CD14-positive monocyte (primary cell): Measurements from ENCODE around the gene PTPRO. TPM values are rescaled to one million over a fixed set of nuclear protein-coding genes. Genes with fewer than 3 reads are reported as not detected.

Experiments used
- DNase-seq, 3 donors: peaks; one replicate each; pipeline ENCODE4 v3.0.0-alpha.2; 2011 to 2022
- H2AFZ ChIP-seq: 2 replicates; pipeline ENCODE4 v1.6.0; 2012; ENCODE audit warnings: mild to moderate bottlenecking, low read depth, low read length, inconsistent platforms; ENCODE audit not compliant: insufficient read depth, poor library complexity, severe bottlenecking
- H3K27ac ChIP-seq, 2 donors: 1 replicate in 1 of 2; 2 replicates in 1 of 2; pipeline ENCODE4 v1.5.1; 2012 to 2013; ENCODE audit warnings: low read length in 2 of 2, control low read depth in 1 of 2, inconsistent platforms in 1 of 2, low read depth in 1 of 2, mild to moderate bottlenecking in 1 of 2
- H3K27me3 ChIP-seq, 2 donors: one replicate each; pipeline versions ENCODE4 v1.6.0 to v1.6.1; 2011 to 2013; ENCODE audit warnings: low read length in 2 of 2; ENCODE audit not compliant: control insufficient read depth in 2 of 2, insufficient read depth in 2 of 2
- H3K36me3 ChIP-seq, 2 donors: replicated peaks in 1 of 2; 1 replicate in 1 of 2; 2 replicates in 1 of 2; pipeline versions ENCODE4 v1.5.1 to v1.6.1; 2012 to 2013; ENCODE audit warnings: low read length in 2 of 2, control low read depth in 1 of 2, inconsistent platforms in 1 of 2, mild to moderate bottlenecking in 1 of 2; ENCODE audit not compliant: insufficient read depth in 2 of 2, control insufficient read depth in 1 of 2
- H3K4me1 ChIP-seq, 2 donors: 1 replicate in 1 of 2; 2 replicates in 1 of 2; pipeline versions ENCODE4 v1.5.1 to v1.6.1; 2012 to 2013; ENCODE audit warnings: low read length in 2 of 2, control low read depth in 1 of 2, inconsistent platforms in 1 of 2, mild to moderate bottlenecking in 1 of 2, moderate library complexity in 1 of 2; ENCODE audit not compliant: insufficient read depth in 2 of 2, control insufficient read depth in 1 of 2
- H3K4me2 ChIP-seq: replicated peaks from 2 replicates; pipeline ENCODE3; 2012; ENCODE audit warnings: low read length, moderate library complexity, mild to moderate bottlenecking; ENCODE audit not compliant: poor library complexity, severe bottlenecking; ENCODE audit errors: extremely low read depth
- H3K4me3 ChIP-seq, 3 experiments: fragments of 200-600 bp in 1 of 3; sonication (generic) in 1 of 3; replicated peaks in 1 of 3; 1 replicate in 2 of 3; 2 replicates in 1 of 3; pipeline ENCODE4 v1.5.1; 2011 to 2013; ENCODE audit warnings: low read length in 3 of 3, mild to moderate bottlenecking in 3 of 3, control low read depth in 2 of 3, low read depth in 2 of 3, inconsistent platforms in 1 of 3, moderate library complexity in 1 of 3
- H3K79me2 ChIP-seq: 2 replicates; pipeline ENCODE4 v1.6.0; 2012; ENCODE audit warnings: mild to moderate bottlenecking, control low read depth, inconsistent platforms, low read length, moderate library complexity; ENCODE audit not compliant: insufficient read depth
- H3K9ac ChIP-seq: 2 replicates; pipeline ENCODE4 v1.6.0; 2017; ENCODE audit warnings: low read length, mild to moderate bottlenecking; ENCODE audit not compliant: insufficient read depth, poor library complexity, severe bottlenecking
- H3K9me3 ChIP-seq, 2 donors: replicated peaks in 1 of 2; 1 replicate in 1 of 2; 2 replicates in 1 of 2; pipeline versions ENCODE4 v1.5.1 to v1.6.1; 2012 to 2013; ENCODE audit warnings: low read length in 2 of 2, control low read depth in 1 of 2; ENCODE audit not compliant: control insufficient read depth in 1 of 2, insufficient read depth in 1 of 2
- H4K20me1 ChIP-seq: 2 replicates; pipeline ENCODE4 v1.6.0; 2012; ENCODE audit warnings: mild to moderate bottlenecking, low read length, control low read depth, moderate library complexity; ENCODE audit not compliant: insufficient read depth
- H3K27ac Mint-ChIP-seq, 7 donors: one replicate each; pipeline ENCODE4 v1.8.0; 2020; ENCODE audit warnings: mild to moderate bottlenecking in 7 of 7, mixed read lengths in 7 of 7, moderate library complexity in 6 of 7, inconsistent platforms in 2 of 7
- H3K27me3 Mint-ChIP-seq, 3 donors: one replicate each; pipeline ENCODE4 v1.8.0; 2021 to 2022; ENCODE audit warnings: low read depth in 3 of 3, mild to moderate bottlenecking in 3 of 3, mixed read lengths in 3 of 3, moderate library complexity in 3 of 3, inconsistent platforms in 1 of 3
- H3K36me3 Mint-ChIP-seq, 2 donors: one replicate each; pipeline ENCODE4 v1.8.0; 2020; ENCODE audit warnings: mixed read lengths in 2 of 2, inconsistent platforms in 1 of 2, mild to moderate bottlenecking in 1 of 2
- H3K4me1 Mint-ChIP-seq: one replicate; pipeline ENCODE4 v1.8.0; 2020; ENCODE audit warnings: mild to moderate bottlenecking, mixed read lengths
- H3K4me3 Mint-ChIP-seq, 2 donors: one replicate each; pipeline ENCODE4 v1.8.0; 2020; ENCODE audit warnings: mild to moderate bottlenecking in 2 of 2, mixed read lengths in 2 of 2, moderate library complexity in 1 of 2
- H3K9me3 Mint-ChIP-seq, 7 donors: one replicate each; pipeline ENCODE4 v1.8.0; 2020 to 2022; ENCODE audit warnings: mixed read lengths in 7 of 7, mild to moderate bottlenecking in 6 of 7, moderate library complexity in 6 of 7, inconsistent platforms in 2 of 7
- WGBS: methylation state at CpG from one replicate; pipeline ENCODE4 v1.1.5; 2013; ENCODE audit warnings: missing lambda C conversion rate; ENCODE audit not compliant: insufficient coverage; 5-methylcytosine and 5-hydroxymethylcytosine counted together
- intact Hi-C, 2 donors: fragments of 100-400 bp; cut with micrococcal nuclease; formaldehyde crosslinking; loops; one replicate each; pipeline versions ENCODE4 v1.15.0 to v1.15.1; 2023
- polyA plus RNA-seq, 3 donors: library from polyadenylated mRNA; depleted of rRNA in 1 of 3; unstranded in 2 of 3; stranded (reverse) in 1 of 3; fragments of 300-500 nt in 2 of 3; fragments of >200 nt in 1 of 3; fragmentation: Illumina TruSeq in 2 of 3; gene quantifications; 1 replicate in 2 of 3; 2 replicates in 1 of 3; pipeline ENCODE4 v1.2.3, GENCODE V29; 2012 to 2021
- TF ChIP-seq, protein P1 (sequence below): fragments of 200-600 bp; IDR thresholded peaks from one replicate; pipeline ENCODE4 v1.8.0; 2022; ENCODE audit warnings: antibody characterized with exemption, mild to moderate bottlenecking

PTPRO gene
- polyA plus RNA-seq, 3 donors: 3.1 to 12.0 (median 4.7) TPM

GRCh38 chr12:15602051-15602672 lies 279.9 kb downstream of the PTPRO start:
- Histone ChIP-seq H3K9me3 (no peaks in the 10 kb centered on the region), H3K36me3 (no peaks in the 10 kb centered on the region), H3K27ac (no peak overlapping the region), H3K79me2 (no peaks in the 10 kb centered on the region), H4K20me1 (no peaks in the 10 kb centered on the region), H2AFZ (no peak overlapping the region), H3K4me3 (no peak overlapping the region), H3K9ac (no peak overlapping the region), H3K4me1 (peaks cover 0 to 7% of the 10 kb centered on the region in 2 donors), H3K4me2 (no peak overlapping the region), H3K27me3 (no peaks in the 10 kb centered on the region)
- TF ChIP-seq, protein P1, sequence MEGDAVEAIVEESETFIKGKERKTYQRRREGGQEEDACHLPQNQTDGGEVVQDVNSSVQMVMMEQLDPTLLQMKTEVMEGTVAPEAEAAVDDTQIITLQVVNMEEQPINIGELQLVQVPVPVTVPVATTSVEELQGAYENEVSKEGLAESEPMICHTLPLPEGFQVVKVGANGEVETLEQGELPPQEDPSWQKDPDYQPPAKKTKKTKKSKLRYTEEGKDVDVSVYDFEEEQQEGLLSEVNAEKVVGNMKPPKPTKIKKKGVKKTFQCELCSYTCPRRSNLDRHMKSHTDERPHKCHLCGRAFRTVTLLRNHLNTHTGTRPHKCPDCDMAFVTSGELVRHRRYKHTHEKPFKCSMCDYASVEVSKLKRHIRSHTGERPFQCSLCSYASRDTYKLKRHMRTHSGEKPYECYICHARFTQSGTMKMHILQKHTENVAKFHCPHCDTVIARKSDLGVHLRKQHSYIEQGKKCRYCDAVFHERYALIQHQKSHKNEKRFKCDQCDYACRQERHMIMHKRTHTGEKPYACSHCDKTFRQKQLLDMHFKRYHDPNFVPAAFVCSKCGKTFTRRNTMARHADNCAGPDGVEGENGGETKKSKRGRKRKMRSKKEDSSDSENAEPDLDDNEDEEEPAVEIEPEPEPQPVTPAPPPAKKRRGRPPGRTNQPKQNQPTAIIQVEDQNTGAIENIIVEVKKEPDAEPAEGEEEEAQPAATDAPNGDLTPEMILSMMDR: no peak
- H3K4me1 Mint-ChIP-seq: peaks cover 10% of the 10 kb centered on the region
- no peak overlapping the region for H3K4me3 Mint-ChIP-seq
- H3K9me3 Mint-ChIP-seq: no peaks in the 10 kb centered on the region
- WGBS: no CpG with 5 or more reads among the region's 3 CpGs
- H3K27me3 Mint-ChIP-seq: peaks cover 0 to 4% (median 0%) of the 10 kb centered on the region in 3 donors
- H3K36me3 Mint-ChIP-seq: peaks cover 0 to 4% of the 10 kb centered on the region in 2 donors
- peak overlapping the region in 1 of 7 donors; percentile 31 for H3K27ac Mint-ChIP-seq
- intact Hi-C loops: no loop called here
- no peak for DNase-seq

DNA sequence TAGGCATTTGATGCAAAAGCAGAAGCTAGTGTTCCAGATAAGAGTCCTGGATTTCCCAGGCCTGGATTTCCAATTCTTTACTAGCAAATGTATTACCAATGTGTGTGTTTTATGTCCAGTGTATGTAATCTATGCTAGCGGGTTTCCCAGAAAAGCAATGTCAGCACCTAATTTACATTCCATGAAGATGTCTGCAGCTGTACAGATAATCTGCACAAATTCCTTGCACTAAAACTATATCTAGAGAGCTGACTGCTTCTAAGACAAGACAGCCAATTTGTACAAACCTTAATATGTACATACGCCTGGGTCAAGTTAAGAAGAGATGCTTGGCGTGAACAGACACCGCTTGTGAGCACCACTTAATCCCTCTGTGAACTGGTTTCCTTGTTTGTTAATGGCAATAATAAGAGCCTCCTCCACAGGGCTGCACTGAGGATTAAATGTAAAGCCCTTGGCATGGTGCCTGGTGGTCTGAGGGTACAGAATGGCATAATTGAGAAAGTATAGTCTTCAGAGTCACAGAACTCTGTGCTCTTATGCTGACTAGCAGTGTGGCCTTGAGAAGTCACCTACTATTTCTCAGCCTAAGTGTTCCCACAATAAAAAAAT lies 281.3 kb downstream of the PTPRO start:
- no peaks in the 10 kb centered on the region for H4K20me1 ChIP-seq

More for the DNA sequence above, 281.3 kb downstream of the PTPRO start:
- Histone ChIP-seq H3K27ac (no peak overlapping the region), H3K27me3 (no peaks in the 10 kb centered on the region), H3K4me1 (peaks cover 0 to 7% of the 10 kb centered on the region in 2 donors), H3K4me2 (no peak overlapping the region), H3K36me3 (no peaks in the 10 kb centered on the region), H3K9me3 (no peaks in the 10 kb centered on the region), H3K4me3 (no peak overlapping the region), H3K9ac (no peak overlapping the region), H2AFZ (no peak overlapping the region), H3K79me2 (no peaks in the 10 kb centered on the region)
- intact Hi-C loops: no loop called here
- peaks cover 10% of the 10 kb centered on the region for H3K4me1 Mint-ChIP-seq
- no peaks in the 10 kb centered on the region for H3K9me3 Mint-ChIP-seq
- H3K27me3 Mint-ChIP-seq: peaks cover 0 to 4% (median 0%) of the 10 kb centered on the region in 3 donors
- no CpG with 5 or more reads among the region's 4 CpGs for WGBS
- no peak for DNase-seq
- TF ChIP-seq, protein P1: no peak
- no peaks in the 10 kb centered on the region for H3K36me3 Mint-ChIP-seq
- H3K27ac Mint-ChIP-seq: no peak overlapping the region
- no peak overlapping the region for H3K4me3 Mint-ChIP-seq
